Neuron (in vitro differentiated cells): Measurements from ENCODE around the gene CTF1.
A peak's percentile ranks its signal among the peaks of the same experiment; 100 is the strongest.

Experiments
- H2AFZ ChIP-seq: one replicate; pipeline ENCODE4 v1.6.1; 2013; ENCODE audit warnings: low read depth, mild to moderate bottlenecking, inconsistent platforms, low read length, moderate library complexity
- H3K27me3 ChIP-seq: one replicate; pipeline ENCODE4 v1.6.1; 2013; ENCODE audit warnings: low read length; ENCODE audit not compliant: insufficient read depth
- H3K36me3 ChIP-seq: one replicate; pipeline ENCODE4 v1.6.1; 2013; ENCODE audit warnings: low read length; ENCODE audit not compliant: insufficient read depth
- H3K4me1 ChIP-seq: one replicate; pipeline ENCODE4 v1.6.1; 2013; ENCODE audit warnings: low read length; ENCODE audit not compliant: insufficient read depth
- H3K4me3 ChIP-seq: 2 replicates; pipeline ENCODE4 v1.5.1; 2013; ENCODE audit warnings: mild to moderate bottlenecking, low read length, moderate library complexity
- H3K9me3 ChIP-seq: one replicate; pipeline ENCODE4 v1.6.1; 2013; ENCODE audit warnings: low read length

The CTF1 gene

GRCh38 chr16:30892670-30893416 lies 3.6 kb upstream of the CTF1 start:
- no peaks in the 10 kb centered on the region for H3K9me3 ChIP-seq
- H2AFZ ChIP-seq = no peak overlapping the region
- peak overlapping the region; percentile 66 for H3K4me3 ChIP-seq
- H3K27me3 ChIP-seq = no peaks in the 10 kb centered on the region
- peaks cover 27% of the 10 kb centered on the region for H3K4me1 ChIP-seq
- peaks cover 21% of the 10 kb centered on the region for H3K36me3 ChIP-seq

- H3K36me3 ChIP-seq = peaks cover 18% of the 10 kb centered on the region
- no peak overlapping the region for H2AFZ ChIP-seq
- no peaks in the 10 kb centered on the region for H3K27me3 ChIP-seq
- no peaks in the 10 kb centered on the region for H3K9me3 ChIP-seq
- H3K4me3 ChIP-seq = peak overlapping the region; percentile 66
- peaks cover 27% of the 10 kb centered on the region for H3K4me1 ChIP-seq
Measured at GRCh38 chr16:30893417-30893743, 3.0 kb upstream of the CTF1 start.

GRCh38 chr16:30893744-30894539 lies 2.5 kb upstream of the CTF1 start, which contains the start of gene BCL7C:
BCL7C (minus strand) TSS chr16:30894077; CDS start chr16:30893944, 133 bp downstream.
- no peaks in the 10 kb centered on the region for H3K27me3 ChIP-seq
- H2AFZ ChIP-seq = peak within 1 kb of the TSS; percentile 38
- H3K9me3 ChIP-seq = no peaks in the 10 kb centered on the region
- peaks cover 14% of the 10 kb centered on the region for H3K36me3 ChIP-seq
- peaks cover 27% of the 10 kb centered on the region for H3K4me1 ChIP-seq
- H3K4me3 ChIP-seq = peak within 1 kb of the TSS; percentile 66

GRCh38 chr16:30894540-30895368 lies 1.7 kb upstream of the CTF1 start:
- peak overlapping the region; percentile 43 for H3K4me3 ChIP-seq
- H3K9me3 ChIP-seq = no peaks in the 10 kb centered on the region
- peak overlapping the region; percentile 38 for H2AFZ ChIP-seq
- peaks cover 10% of the 10 kb centered on the region for H3K36me3 ChIP-seq
- H3K4me1 ChIP-seq = peaks cover 27% of the 10 kb centered on the region
- no peaks in the 10 kb centered on the region for H3K27me3 ChIP-seq

GRCh38 chr16:30895627-30896260 lies 670 bp upstream of the CTF1 start:
- no peaks in the 10 kb centered on the region for H3K27me3 ChIP-seq
- peaks cover 27% of the 10 kb centered on the region for H3K4me1 ChIP-seq
- H3K9me3 ChIP-seq = no peaks in the 10 kb centered on the region
- H3K4me3 ChIP-seq = peak overlapping the region; percentile 67
- H3K36me3 ChIP-seq = peaks cover 10% of the 10 kb centered on the region
- peak overlapping the region; percentile 57 for H2AFZ ChIP-seq

GRCh38 chr16:30896889-30897733 lies 697 bp downstream of the CTF1 start:
- H3K36me3 ChIP-seq = peaks cover 3% of the 10 kb centered on the region
- H2AFZ ChIP-seq = peak overlapping the region; percentile 57
- H3K4me1 ChIP-seq = peaks cover 27% of the 10 kb centered on the region
- peak overlapping the region; percentile 67 for H3K4me3 ChIP-seq
- H3K27me3 ChIP-seq = no peaks in the 10 kb centered on the region
- H3K9me3 ChIP-seq = no peaks in the 10 kb centered on the region

GRCh38 chr16:30899794-30900193 lies 3.4 kb downstream of the CTF1 start:
- H3K4me3 ChIP-seq = no peak overlapping the region
- no peak overlapping the region for H2AFZ ChIP-seq
- H3K36me3 ChIP-seq = no peaks in the 10 kb centered on the region
- no peaks in the 10 kb centered on the region for H3K27me3 ChIP-seq
- H3K4me1 ChIP-seq = peaks cover 13% of the 10 kb centered on the region
- no peaks in the 10 kb centered on the region for H3K9me3 ChIP-seq

- no peaks in the 10 kb centered on the region for H3K9me3 ChIP-seq
- H2AFZ ChIP-seq = no peak overlapping the region
- no peak overlapping the region for H3K4me3 ChIP-seq
- H3K4me1 ChIP-seq = peaks cover 9% of the 10 kb centered on the region
- no peaks in the 10 kb centered on the region for H3K27me3 ChIP-seq
- H3K36me3 ChIP-seq = no peaks in the 10 kb centered on the region
Measured at GRCh38 chr16:30900588-30900987, 4.2 kb downstream of the CTF1 start.

GRCh38 chr16:30901201-30902028 lies 5.0 kb downstream of the CTF1 start:
- no peak overlapping the region for H2AFZ ChIP-seq
- no peaks in the 10 kb centered on the region for H3K36me3 ChIP-seq
- H3K4me3 ChIP-seq = peak overlapping the region; percentile 15
- peaks cover 2% of the 10 kb centered on the region for H3K4me1 ChIP-seq
- no peaks in the 10 kb centered on the region for H3K27me3 ChIP-seq
- H3K9me3 ChIP-seq = no peaks in the 10 kb centered on the region

GRCh38 chr16:30902029-30902972 lies 5.9 kb downstream of the CTF1 start:
- H3K4me3 ChIP-seq = peak overlapping the region; percentile 15
- H3K9me3 ChIP-seq = no peaks in the 10 kb centered on the region
- H3K27me3 ChIP-seq = no peaks in the 10 kb centered on the region
- peaks cover 2% of the 10 kb centered on the region for H3K4me1 ChIP-seq
- H2AFZ ChIP-seq = no peak overlapping the region
- H3K36me3 ChIP-seq = no peaks in the 10 kb centered on the region

- no peaks in the 10 kb centered on the region for H3K27me3 ChIP-seq
- H2AFZ ChIP-seq = no peak overlapping the region
- H3K36me3 ChIP-seq = no peaks in the 10 kb centered on the region
- no peak overlapping the region for H3K4me3 ChIP-seq
- no peaks in the 10 kb centered on the region for H3K9me3 ChIP-seq
- H3K4me1 ChIP-seq = peaks cover 7% of the 10 kb centered on the region
Measured at GRCh38 chr16:30903002-30903401, 6.6 kb downstream of the CTF1 start.
